ENCODE measurements around the gene PSMA2.

The PSMA2 gene

DNA sequence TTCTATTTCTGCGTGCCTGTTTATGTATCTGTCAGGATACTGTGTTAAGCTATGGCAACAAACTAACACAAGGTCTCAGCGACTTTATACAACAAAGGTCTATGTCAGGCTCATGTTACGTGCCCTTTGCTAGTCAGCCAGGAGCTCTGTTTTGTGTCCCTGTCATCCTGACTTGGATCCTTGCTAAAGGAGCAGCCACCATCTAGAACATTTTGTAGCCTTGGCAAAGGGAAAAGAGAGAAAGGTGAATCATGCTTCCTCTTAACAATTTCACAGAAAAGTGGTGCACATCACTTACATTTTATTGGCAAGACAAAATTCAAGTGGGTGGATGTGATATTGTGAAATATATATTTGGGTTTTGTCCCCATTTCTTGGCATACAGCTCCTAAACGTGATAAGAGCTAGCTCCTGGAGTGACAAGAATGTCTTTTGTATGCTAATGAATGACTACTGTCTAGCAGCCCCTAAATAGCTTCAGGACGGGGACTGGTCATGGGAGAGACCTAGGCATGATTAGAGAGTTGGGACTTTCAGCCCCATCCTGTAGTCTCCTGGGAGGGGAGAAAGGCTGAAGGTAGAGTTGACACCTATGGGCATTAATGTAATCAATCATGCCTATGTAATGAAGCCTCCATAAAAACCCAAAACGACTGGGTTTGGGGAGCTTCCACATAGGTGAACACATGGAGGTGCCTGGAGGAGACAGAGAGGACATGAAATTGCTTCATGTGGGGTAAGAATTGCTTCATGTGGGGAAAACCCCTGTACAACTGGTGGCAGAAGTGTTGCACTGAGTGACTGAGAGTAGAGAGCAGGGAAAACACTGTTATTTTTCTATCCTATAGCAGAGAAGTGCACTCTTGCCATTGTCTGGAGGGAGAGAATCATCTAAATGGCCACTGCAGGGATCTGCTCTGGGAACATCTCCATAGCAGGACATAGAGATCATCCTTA is 33.2 kb upstream of the PSMA2 start:
- H3K9me3 ChIP-seq (ENCODE audit: severe bottlenecking) = no peaks in the 10 kb centered on the region
- H3K4me1 ChIP-seq (ENCODE audit: insufficient read depth, poor library complexity, severe bottlenecking) = no peaks in the 10 kb centered on the region
- TF ChIP-seq, protein P1, sequence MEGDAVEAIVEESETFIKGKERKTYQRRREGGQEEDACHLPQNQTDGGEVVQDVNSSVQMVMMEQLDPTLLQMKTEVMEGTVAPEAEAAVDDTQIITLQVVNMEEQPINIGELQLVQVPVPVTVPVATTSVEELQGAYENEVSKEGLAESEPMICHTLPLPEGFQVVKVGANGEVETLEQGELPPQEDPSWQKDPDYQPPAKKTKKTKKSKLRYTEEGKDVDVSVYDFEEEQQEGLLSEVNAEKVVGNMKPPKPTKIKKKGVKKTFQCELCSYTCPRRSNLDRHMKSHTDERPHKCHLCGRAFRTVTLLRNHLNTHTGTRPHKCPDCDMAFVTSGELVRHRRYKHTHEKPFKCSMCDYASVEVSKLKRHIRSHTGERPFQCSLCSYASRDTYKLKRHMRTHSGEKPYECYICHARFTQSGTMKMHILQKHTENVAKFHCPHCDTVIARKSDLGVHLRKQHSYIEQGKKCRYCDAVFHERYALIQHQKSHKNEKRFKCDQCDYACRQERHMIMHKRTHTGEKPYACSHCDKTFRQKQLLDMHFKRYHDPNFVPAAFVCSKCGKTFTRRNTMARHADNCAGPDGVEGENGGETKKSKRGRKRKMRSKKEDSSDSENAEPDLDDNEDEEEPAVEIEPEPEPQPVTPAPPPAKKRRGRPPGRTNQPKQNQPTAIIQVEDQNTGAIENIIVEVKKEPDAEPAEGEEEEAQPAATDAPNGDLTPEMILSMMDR (IDR thresholded peaks at IDR 0.05; ENCODE audit: poor library complexity, severe bottlenecking) = no peak
- DNase-seq (ENCODE audit: low spot score) (no peak), ATAC-seq (ENCODE audit: low read depth) (no peak)
- H3K27me3 ChIP-seq (ENCODE audit: insufficient read depth, poor library complexity, severe bottlenecking) = no peaks in the 10 kb centered on the region
- H3K27ac ChIP-seq (ENCODE audit: poor library complexity, severe bottlenecking) = no peak overlapping the region
- H3K36me3 ChIP-seq (ENCODE audit: low read depth) = no peaks in the 10 kb centered on the region
- H3K4me3 ChIP-seq (ENCODE audit: severe bottlenecking) = no peak overlapping the region

DNA sequence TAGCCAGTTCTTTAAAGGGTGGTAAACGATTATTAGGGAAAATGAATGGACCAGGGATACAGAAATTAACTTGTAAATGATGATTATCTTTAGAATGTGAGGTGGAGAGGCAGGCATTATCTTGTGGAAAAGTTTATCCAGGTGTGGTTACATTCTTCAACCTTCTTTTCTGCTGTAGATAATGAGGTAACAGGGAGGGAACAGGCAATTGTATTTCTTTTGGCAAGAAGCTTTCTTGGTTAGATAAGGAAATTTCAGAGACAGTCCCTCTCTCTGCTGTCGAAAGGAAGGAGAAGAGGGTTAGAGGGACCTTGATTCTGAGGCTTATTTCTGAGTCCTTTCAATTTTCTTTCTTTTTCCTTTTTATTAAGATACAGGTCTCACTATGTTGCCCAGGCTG is 32.3 kb upstream of the PSMA2 start:
- no peak overlapping the region for H3K4me3 ChIP-seq (ENCODE audit: severe bottlenecking)
- H3K36me3 ChIP-seq (ENCODE audit: low read depth) = no peaks in the 10 kb centered on the region
- H3K4me1 ChIP-seq (ENCODE audit: insufficient read depth, poor library complexity, severe bottlenecking) = no peaks in the 10 kb centered on the region
- ATAC-seq (ENCODE audit: low read depth) (no peak), DNase-seq (ENCODE audit: low spot score) (no peak)
- H3K9me3 ChIP-seq (ENCODE audit: severe bottlenecking) = no peaks in the 10 kb centered on the region
- no peak overlapping the region for H3K27ac ChIP-seq (ENCODE audit: poor library complexity, severe bottlenecking)
- H3K27me3 ChIP-seq (ENCODE audit: insufficient read depth, poor library complexity, severe bottlenecking) = no peaks in the 10 kb centered on the region
- TF ChIP-seq, protein P1 (IDR thresholded peaks at IDR 0.05; ENCODE audit: poor library complexity, severe bottlenecking) = no peak

DNA sequence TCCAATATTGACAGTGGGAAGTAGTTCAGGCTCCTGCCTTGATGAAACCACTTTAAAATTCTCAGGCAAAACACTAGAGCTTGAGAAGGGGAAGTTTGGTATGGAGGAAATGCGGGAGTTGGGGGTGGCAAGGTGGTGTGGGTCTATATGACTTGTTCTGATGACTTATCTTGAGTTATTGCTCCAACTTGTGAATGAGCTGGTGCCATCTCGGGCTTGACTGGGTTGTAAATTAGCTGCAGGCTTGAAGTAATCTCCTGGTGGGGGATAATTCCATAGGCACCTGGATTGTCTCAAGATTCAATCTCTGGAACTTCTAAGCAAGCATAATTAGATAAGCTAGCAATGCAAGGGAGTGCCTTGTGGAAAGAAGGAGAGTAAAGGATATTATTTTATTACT is 29.2 kb upstream of the PSMA2 start:
- no peaks in the 10 kb centered on the region for H3K4me1 ChIP-seq (ENCODE audit: insufficient read depth, poor library complexity, severe bottlenecking)
- DNase-seq (ENCODE audit: low spot score) = no peak
- no peak for ATAC-seq (ENCODE audit: low read depth)

DNA sequence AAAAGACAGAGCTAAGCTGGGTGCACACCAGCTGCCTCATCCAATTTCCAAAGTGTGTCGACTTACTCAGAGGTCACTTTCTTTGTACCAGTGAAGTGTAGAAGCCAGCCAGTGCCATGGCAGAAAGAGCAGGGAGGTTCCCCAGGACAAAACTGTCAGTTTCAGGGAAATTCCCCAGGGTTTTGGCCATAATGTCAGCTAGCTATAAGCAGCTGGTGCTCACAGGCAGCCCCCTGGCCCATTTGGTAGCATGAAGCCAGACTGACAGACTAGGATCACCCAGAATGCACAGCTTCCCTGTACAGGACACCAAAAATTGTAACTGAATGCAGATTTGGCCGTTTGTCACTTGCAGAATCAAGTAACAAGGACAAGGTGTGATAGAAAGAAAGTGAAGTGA is 28.8 kb upstream of the PSMA2 start:
- no peak for DNase-seq (ENCODE audit: low spot score)
- Histone ChIP-seq H3K27me3 (ENCODE audit: insufficient read depth, poor library complexity, severe bottlenecking) (no peaks in the 10 kb centered on the region), H3K27ac (ENCODE audit: poor library complexity, severe bottlenecking) (no peak overlapping the region), H3K4me1 (ENCODE audit: insufficient read depth, poor library complexity, severe bottlenecking) (no peaks in the 10 kb centered on the region), H3K4me3 (ENCODE audit: severe bottlenecking) (no peak overlapping the region), H3K9me3 (ENCODE audit: severe bottlenecking) (no peaks in the 10 kb centered on the region), H3K36me3 (ENCODE audit: low read depth) (no peaks in the 10 kb centered on the region)
- TF ChIP-seq, protein P1 (IDR thresholded peaks at IDR 0.05; ENCODE audit: poor library complexity, severe bottlenecking) = no peak
- no peak for ATAC-seq (ENCODE audit: low read depth)

More for the DNA sequence above, 29.2 kb upstream of the PSMA2 start:
- no peaks in the 10 kb centered on the region for H3K36me3 ChIP-seq (ENCODE audit: low read depth)
- no peaks in the 10 kb centered on the region for H3K9me3 ChIP-seq (ENCODE audit: severe bottlenecking)
- H3K4me3 ChIP-seq (ENCODE audit: severe bottlenecking) = no peak overlapping the region
- no peak overlapping the region for H3K27ac ChIP-seq (ENCODE audit: poor library complexity, severe bottlenecking)
- TF ChIP-seq, protein P1 (IDR thresholded peaks at IDR 0.05; ENCODE audit: poor library complexity, severe bottlenecking) = no peak
- no peaks in the 10 kb centered on the region for H3K27me3 ChIP-seq (ENCODE audit: insufficient read depth, poor library complexity, severe bottlenecking)

DNA sequence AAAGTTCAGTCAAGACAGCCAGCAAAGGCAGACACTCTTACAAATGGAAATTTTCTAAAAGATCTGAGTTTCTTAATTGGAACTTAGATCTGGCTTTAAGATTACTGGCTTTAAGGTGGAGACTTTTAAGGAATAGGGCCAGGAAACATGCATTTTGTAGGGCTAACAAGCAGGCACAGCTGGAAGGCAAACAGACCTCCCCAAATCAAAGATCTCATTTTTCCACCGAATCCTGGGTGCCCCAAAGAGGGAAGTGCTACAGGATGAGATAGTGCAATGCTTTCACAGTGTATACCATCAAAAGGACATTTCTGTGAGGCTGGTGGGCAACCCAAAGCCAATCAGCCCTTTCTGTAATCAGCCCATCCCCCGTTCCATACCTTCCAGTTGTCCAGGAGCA is 27.6 kb upstream of the PSMA2 start:
- H3K27ac ChIP-seq (ENCODE audit: poor library complexity, severe bottlenecking) = no peak overlapping the region
- H3K36me3 ChIP-seq (ENCODE audit: low read depth) = no peaks in the 10 kb centered on the region
- no peak overlapping the region for H3K4me3 ChIP-seq (ENCODE audit: severe bottlenecking)
- TF ChIP-seq, protein P1 (IDR thresholded peaks at IDR 0.05; ENCODE audit: poor library complexity, severe bottlenecking) = no peak
- H3K9me3 ChIP-seq (ENCODE audit: severe bottlenecking) = no peaks in the 10 kb centered on the region
- ATAC-seq (ENCODE audit: low read depth) (no peak), DNase-seq (ENCODE audit: low spot score) (no peak)
- H3K4me1 ChIP-seq (ENCODE audit: insufficient read depth, poor library complexity, severe bottlenecking) = no peaks in the 10 kb centered on the region
- no peaks in the 10 kb centered on the region for H3K27me3 ChIP-seq (ENCODE audit: insufficient read depth, poor library complexity, severe bottlenecking)
